HEK293T (cell line): ENCODE results near the gene STON1.
"Not testable (repeated sequence)": the region's sequence is repeated elsewhere in the genome, so short reads cannot be mapped to it uniquely, and the experiment has no call there.

ENCODE experiments used
- CTCF ChIA-PET: fragments of 350-600 bp; formaldehyde crosslinking; extraction: SDS; loops from one replicate; lab custom pipeline; 2021; ENCODE audit warnings: antibody characterized with exemption, inconsistent platforms; lab: Yijun Ruan, JAX
- POLR2A ChIA-PET: fragments of 350-600 bp; formaldehyde crosslinking; extraction: SDS; loops from one replicate; lab custom pipeline; 2020; ENCODE audit warnings: antibody characterized with exemption, inconsistent platforms; lab: Yijun Ruan, JAX
- DNase-seq: peaks from one replicate; pipeline ENCODE4 v3.0.0; 2012; ENCODE audit warnings: mixed read lengths; ENCODE audit errors: extremely low spot score
- ARNT ChIP-seq: fragments of 450-650 bp; IDR thresholded peaks from 2 replicates; pipeline ENCODE4 v1.6.1; 2017; ENCODE audit warnings: mild to moderate bottlenecking
- BHLHE40 ChIP-seq: fragments of 450-650 bp; IDR thresholded peaks from 2 replicates; pipeline ENCODE4 v1.6.1; 2016; ENCODE audit warnings: mild to moderate bottlenecking, moderate library complexity, borderline replicate concordance
- CTBP1 ChIP-seq: fragments of 450-650 bp; IDR thresholded peaks from 2 replicates; pipeline ENCODE4 v1.6.1; 2016; ENCODE audit warnings: borderline replicate concordance
- ELF4 ChIP-seq: fragments of 450-650 bp; IDR thresholded peaks from 2 replicates; pipeline ENCODE4 v1.6.1; 2017; ENCODE audit warnings: antibody characterized with exemption
- FOXA1 ChIP-seq: fragments of 450-650 bp; IDR thresholded peaks from 2 replicates; pipeline ENCODE4 v1.6.1; 2016; ENCODE audit warnings: mild to moderate bottlenecking
- FOXK2 ChIP-seq: fragments of 450-650 bp; IDR thresholded peaks from 2 replicates; pipeline ENCODE4 v1.6.1; 2016; ENCODE audit warnings: mild to moderate bottlenecking
- FOXM1 ChIP-seq: fragments of 450-650 bp; IDR thresholded peaks from 2 replicates; pipeline ENCODE4 v1.6.1; 2017; ENCODE audit warnings: mild to moderate bottlenecking, borderline replicate concordance
- HDGF ChIP-seq: fragments of 450-650 bp; IDR thresholded peaks from 2 replicates; pipeline ENCODE4 v1.6.1; 2017; ENCODE audit warnings: antibody characterized with exemption, borderline replicate concordance
- L3MBTL2 ChIP-seq: fragments of 450-650 bp; conservative IDR thresholded peaks from 2 replicates; pipeline ENCODE4 v1.6.1; 2016; ENCODE audit warnings: mild to moderate bottlenecking
- LEF1 ChIP-seq: fragments of 450-650 bp; IDR thresholded peaks from 2 replicates; pipeline ENCODE4 v1.6.1; 2017; ENCODE audit warnings: mild to moderate bottlenecking, borderline replicate concordance
- NFRKB ChIP-seq: fragments of 450-650 bp; IDR thresholded peaks from 2 replicates; pipeline ENCODE4 v1.6.1; 2016; ENCODE audit warnings: mild to moderate bottlenecking, moderate library complexity
- SP1 ChIP-seq: fragments of 450-650 bp; IDR thresholded peaks from 2 replicates; pipeline ENCODE4 v1.6.1; 2017
- SUZ12 ChIP-seq: fragments of 450-650 bp; IDR thresholded peaks from 2 replicates; pipeline ENCODE4 v1.6.1; 2016; ENCODE audit warnings: mild to moderate bottlenecking
- TARDBP ChIP-seq: fragments of 450-650 bp; IDR thresholded peaks from 2 replicates; pipeline ENCODE4 v1.6.1; 2016
- ZNF384 ChIP-seq: fragments of 450-650 bp; IDR thresholded peaks from 2 replicates; pipeline ENCODE4 v1.6.1; 2016
- TF ChIP-seq, protein P1 (sequence below): fragments of 450-650 bp; IDR thresholded peaks from 2 replicates; pipeline ENCODE4 v1.6.1; 2016

The STON1 gene

DNA sequence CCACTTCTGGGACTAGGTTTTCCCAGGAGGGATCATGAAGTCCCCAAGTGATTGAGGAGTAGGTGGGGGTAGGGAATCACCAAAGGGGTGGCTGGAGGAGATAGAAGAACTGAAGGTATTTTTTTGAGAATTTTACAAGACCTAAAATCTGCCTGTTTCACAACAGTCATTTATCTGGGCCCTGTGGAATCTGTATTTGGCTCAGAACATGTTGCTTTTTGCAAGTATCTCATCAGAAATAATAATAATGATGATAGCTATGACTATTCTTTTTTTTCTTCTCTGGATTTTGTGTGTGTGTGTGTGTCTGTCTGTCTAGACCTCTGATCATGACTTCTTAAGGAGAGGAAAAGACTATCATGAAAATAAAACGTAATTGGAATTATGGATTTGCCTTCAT is 13.9 kb downstream of the STON1 start:
- ChIA-PET POLR2A (no interaction called here), CTCF (no interaction called here)
- TF ChIP-seq, protein P1, sequence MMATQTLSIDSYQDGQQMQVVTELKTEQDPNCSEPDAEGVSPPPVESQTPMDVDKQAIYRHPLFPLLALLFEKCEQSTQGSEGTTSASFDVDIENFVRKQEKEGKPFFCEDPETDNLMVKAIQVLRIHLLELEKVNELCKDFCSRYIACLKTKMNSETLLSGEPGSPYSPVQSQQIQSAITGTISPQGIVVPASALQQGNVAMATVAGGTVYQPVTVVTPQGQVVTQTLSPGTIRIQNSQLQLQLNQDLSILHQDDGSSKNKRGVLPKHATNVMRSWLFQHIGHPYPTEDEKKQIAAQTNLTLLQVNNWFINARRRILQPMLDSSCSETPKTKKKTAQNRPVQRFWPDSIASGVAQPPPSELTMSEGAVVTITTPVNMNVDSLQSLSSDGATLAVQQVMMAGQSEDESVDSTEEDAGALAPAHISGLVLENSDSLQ, result no peak
- no peak for TF ChIP-seq SP1
- no peak for DNase-seq

DNA sequence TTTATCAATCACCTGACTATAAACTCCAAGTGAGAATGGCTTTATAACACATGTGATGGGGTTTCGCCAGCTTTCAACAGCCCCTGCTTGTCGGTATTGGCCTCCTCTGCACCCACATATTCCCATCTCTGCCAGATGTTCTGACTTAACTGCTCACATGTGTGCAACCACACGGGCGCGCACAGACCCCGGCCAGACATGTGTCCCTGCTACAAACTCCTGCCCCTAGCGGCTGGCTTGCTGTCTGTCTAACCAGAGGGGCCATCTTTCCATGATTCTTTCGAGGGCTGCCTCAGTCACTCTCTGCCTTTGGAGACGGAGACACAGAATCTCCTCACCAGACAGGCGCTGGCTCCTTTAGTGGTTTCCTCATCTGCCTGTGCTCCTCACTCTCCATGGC is 15.3 kb downstream of the STON1 start:
- CTCF ChIA-PET, result no interaction called here
- no peak for TF ChIP-seq L3MBTL2
- no peak for TF ChIP-seq TARDBP
- DNase-seq, result peak; percentile 22
- POLR2A ChIA-PET, result no interaction called here

DNA sequence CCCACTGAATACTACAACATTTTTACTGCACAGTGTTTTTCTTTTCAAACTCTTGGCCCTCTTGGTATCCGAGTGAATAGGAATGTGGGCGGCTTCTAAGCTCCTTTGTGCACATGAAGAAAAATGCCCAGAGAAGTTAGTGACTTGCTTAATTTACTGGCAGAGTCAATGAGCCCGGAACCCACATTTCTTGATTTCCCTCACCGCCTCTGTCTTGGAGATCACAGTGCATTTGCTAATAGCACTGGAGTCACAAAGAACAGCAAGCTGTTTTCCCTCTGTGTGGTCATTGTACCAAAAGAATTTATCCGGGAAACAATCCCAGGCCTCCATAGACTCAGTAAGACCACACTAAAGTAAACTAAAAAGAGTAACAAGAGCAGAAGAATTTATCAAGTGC is 18.9 kb downstream of the STON1 start:
- DNase-seq, result no peak
- ChIA-PET CTCF (no interaction called here), POLR2A (no interaction called here)
- TF ChIP-seq SP1 (no peak), FOXM1 (no peak), FOXK2 (no peak), LEF1 (no peak), CTBP1 (no peak), BHLHE40 (no peak), TARDBP (no peak), ZNF384 (no peak), HDGF (no peak), NFRKB (no peak), ELF4 (no peak), SUZ12 (no peak), L3MBTL2 (no peak), FOXA1 (no peak)
- TF ChIP-seq, protein P1, result no peak

DNA sequence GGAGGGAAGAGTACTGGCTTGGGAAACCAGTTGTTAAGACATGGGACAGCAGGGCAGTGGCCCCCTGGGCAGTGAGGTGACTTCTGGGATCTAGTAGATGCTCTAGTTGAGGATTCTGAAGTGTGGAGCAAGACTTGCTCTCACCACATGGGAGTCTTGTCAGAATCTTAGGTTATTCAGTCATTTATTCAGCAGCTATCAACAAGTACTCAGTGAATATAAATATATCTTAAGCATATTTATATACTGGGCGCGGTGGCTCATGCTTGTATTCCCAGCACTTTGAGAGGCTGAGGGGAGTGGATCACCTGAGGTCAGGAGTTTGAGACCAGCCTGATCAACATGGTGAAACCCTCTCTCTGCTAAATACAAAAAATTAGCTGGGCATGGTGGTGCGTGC is 20.0 kb downstream of the STON1 start:
- TF ChIP-seq LEF1 (no peak), TARDBP (no peak), SUZ12 (no peak), FOXA1 (no peak), NFRKB (no peak), ELF4 (no peak), CTBP1 (no peak), SP1 (no peak), L3MBTL2 (no peak), ARNT (no peak), HDGF (no peak), ZNF384 (no peak), FOXK2 (no peak), FOXM1 (no peak)
- TF ChIP-seq, protein P1, result no peak
- ChIA-PET CTCF (no interaction called here), POLR2A (no interaction called here)
- DNase-seq, result no peak

DNA sequence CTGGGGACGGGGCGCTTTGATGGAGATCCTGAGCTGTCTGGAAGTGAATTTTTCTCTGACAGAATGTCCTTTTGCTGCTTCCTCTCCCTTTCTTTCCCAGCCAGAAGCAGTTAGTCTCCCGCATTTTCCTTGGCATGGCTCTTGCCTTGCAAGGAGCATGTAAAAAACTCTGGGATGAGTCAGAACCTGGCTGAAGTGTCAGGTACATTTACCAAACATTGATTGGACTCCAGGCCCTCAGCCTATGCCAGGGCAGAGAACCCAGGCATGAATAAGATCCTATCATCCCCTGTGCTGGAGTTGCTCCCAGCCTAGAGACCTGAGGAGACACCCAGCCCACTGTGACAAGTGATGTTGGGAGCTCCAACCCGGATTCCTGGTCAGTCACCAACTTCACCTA is 21.6 kb downstream of the STON1 start:
- ChIA-PET CTCF (no interaction called here), POLR2A (no interaction called here)
- DNase-seq, result no peak
- no peak for TF ChIP-seq FOXM1
- TF ChIP-seq, protein P1, result no peak
- no peak for TF ChIP-seq ARNT
- no peak for TF ChIP-seq LEF1
- TF ChIP-seq FOXK2, result no peak
- no peak for TF ChIP-seq TARDBP
- TF ChIP-seq HDGF, result no peak
- TF ChIP-seq FOXA1, result no peak
- TF ChIP-seq ZNF384, result no peak
- TF ChIP-seq SUZ12, result no peak
- no peak for TF ChIP-seq CTBP1
- no peak for TF ChIP-seq ELF4
- TF ChIP-seq BHLHE40, result no peak
- no peak for TF ChIP-seq L3MBTL2
- no peak for TF ChIP-seq SP1
- TF ChIP-seq NFRKB, result no peak

DNA sequence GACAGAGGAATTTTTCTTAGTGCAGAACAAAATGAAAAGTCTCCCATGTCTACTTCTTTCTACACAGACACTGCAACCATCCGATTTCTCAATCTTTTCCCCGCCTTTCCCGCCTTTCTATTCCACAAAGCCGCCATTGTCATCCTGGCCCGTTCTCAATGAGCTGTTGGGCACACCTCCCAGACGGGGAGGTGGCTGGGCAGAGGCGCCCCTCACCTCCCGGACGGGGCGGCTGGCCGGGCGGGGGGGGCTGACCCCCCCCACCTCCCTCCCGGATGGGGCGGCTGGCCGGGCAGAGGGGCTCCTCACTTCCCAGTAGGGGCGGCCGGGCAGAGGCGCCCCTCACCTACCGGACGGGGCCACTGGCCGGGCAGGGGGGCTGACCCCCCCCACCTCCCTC is 25.1 kb downstream of the STON1 start:
- POLR2A ChIA-PET, CTCF ChIA-PET, DNase-seq: not testable (repeated sequence)

DNA sequence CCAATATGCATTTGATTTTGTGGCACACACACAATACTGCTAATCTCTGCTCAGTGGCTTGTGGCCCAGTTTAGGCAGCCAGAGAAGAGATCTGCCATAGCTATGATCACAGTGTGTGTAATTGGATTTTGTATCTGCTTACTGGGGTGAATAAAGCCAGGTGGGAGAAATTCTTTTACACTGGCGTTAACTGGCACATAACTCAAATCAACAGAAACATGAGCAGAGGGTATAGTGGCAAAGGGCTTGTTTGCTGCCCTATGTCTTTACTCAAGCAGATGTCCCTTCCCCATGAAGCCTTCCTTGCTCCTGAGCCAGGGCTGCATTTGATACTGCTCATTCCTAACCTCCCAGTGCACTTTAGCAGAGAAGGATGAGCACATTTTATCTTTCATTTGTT is 28.5 kb downstream of the STON1 start:
- ChIA-PET POLR2A (no interaction called here), CTCF (interaction anchor here (0.6 kb wide), 1 partner anchor 213 kb away, joined by 4 read pairs; no protein-coding TSS in a partner anchor)
- no peak for DNase-seq
- TF ChIP-seq FOXK2, result no peak
- TF ChIP-seq ZNF384, result no peak
- TF ChIP-seq SUZ12, result no peak
- TF ChIP-seq NFRKB, result no peak
- TF ChIP-seq ARNT, result no peak
- TF ChIP-seq, protein P1, result no peak
- no peak for TF ChIP-seq CTBP1
- TF ChIP-seq HDGF, result no peak
- TF ChIP-seq BHLHE40, result no peak
- TF ChIP-seq SP1, result no peak
- no peak for TF ChIP-seq TARDBP
- no peak for TF ChIP-seq FOXA1
- no peak for TF ChIP-seq FOXM1
- no peak for TF ChIP-seq L3MBTL2
- no peak for TF ChIP-seq LEF1
- no peak for TF ChIP-seq ELF4
